Measurements from ENCODE around the gene COL15A1.

Gene COL15A1

GRCh38 chr9:98971168-98971914, 27.6 kb downstream of the COL15A1 start:
- DNase-seq (ENCODE audit: low read depth in 2 of 3, low spot score in 2 of 3): no peak

- DNase-seq (ENCODE audit: low read depth in 2 of 3, low spot score in 2 of 3): no peak
Measured at GRCh38 chr9:98971915-98972223, 28.2 kb downstream of the COL15A1 start.

- DNase-seq (ENCODE audit: low read depth in 2 of 3, low spot score in 2 of 3): no peak
Measured at GRCh38 chr9:98972716-98973115, 29.0 kb downstream of the COL15A1 start.

GRCh38 chr9:98973171-98973570, 29.5 kb downstream of the COL15A1 start:
- DNase-seq (ENCODE audit: low read depth in 2 of 3, low spot score in 2 of 3): no peak

GRCh38 chr9:98973576-98973975, 29.9 kb downstream of the COL15A1 start:
- DNase-seq (ENCODE audit: low read depth in 2 of 3, low spot score in 2 of 3): no peak

- DNase-seq (ENCODE audit: low read depth in 2 of 3, low spot score in 2 of 3): no peak
Measured at GRCh38 chr9:98974106-98974505, 30.4 kb downstream of the COL15A1 start.

GRCh38 chr9:98974554-98974953, 30.8 kb downstream of the COL15A1 start:
- no peak for DNase-seq (ENCODE audit: low read depth in 2 of 3, low spot score in 2 of 3)

- peak; percentile 57 to 80 (median 73) for DNase-seq (ENCODE audit: low read depth in 2 of 3, low spot score in 2 of 3)
Measured at GRCh38 chr9:98974994-98975712, 31.4 kb downstream of the COL15A1 start.

- DNase-seq (ENCODE audit: low read depth in 2 of 3, low spot score in 2 of 3): no peak
Measured at GRCh38 chr9:98975838-98976237, 32.1 kb downstream of the COL15A1 start.

- DNase-seq (ENCODE audit: low read depth in 2 of 3, low spot score in 2 of 3): no peak
Measured at GRCh38 chr9:98977246-98977714, 33.6 kb downstream of the COL15A1 start.

GRCh38 chr9:98977813-98978212, 34.1 kb downstream of the COL15A1 start:
- no peak for DNase-seq (ENCODE audit: low read depth in 2 of 3, low spot score in 2 of 3)

- no peak for DNase-seq (ENCODE audit: low read depth in 2 of 3, low spot score in 2 of 3)
Measured at GRCh38 chr9:98978231-98978681, 34.5 kb downstream of the COL15A1 start.

GRCh38 chr9:98980291-98980690, 36.6 kb downstream of the COL15A1 start:
- no peak for DNase-seq (ENCODE audit: low read depth in 2 of 3, low spot score in 2 of 3)

GRCh38 chr9:98983295-98984268, 39.9 kb downstream of the COL15A1 start:
- DNase-seq (ENCODE audit: low read depth in 2 of 3, low spot score in 2 of 3): no peak

- no peak for DNase-seq (ENCODE audit: low read depth in 2 of 3, low spot score in 2 of 3)
Measured at GRCh38 chr9:98985596-98985995, 41.9 kb downstream of the COL15A1 start.

- DNase-seq (ENCODE audit: low read depth in 2 of 3, low spot score in 2 of 3): no peak
Measured at GRCh38 chr9:98986866-98987651, 43.4 kb downstream of the COL15A1 start.

GRCh38 chr9:98989036-98990000, 45.6 kb downstream of the COL15A1 start:
- DNase-seq (ENCODE audit: low read depth in 2 of 3, low spot score in 2 of 3): no peak

GRCh38 chr9:98990181-98990870, 46.6 kb downstream of the COL15A1 start:
- no peak for DNase-seq (ENCODE audit: low read depth in 2 of 3, low spot score in 2 of 3)

Data from activated CD8-positive, alpha-beta memory T cell treated with anti-CD3 and anti-CD28 coated beads for 48 hours (primary cell).